HG03045 (cell line): ENCODE measurements around the gene MAP2K7.
"Not testable (repeated sequence)": the region's sequence is repeated elsewhere in the genome, so short reads cannot be mapped to it uniquely, and the experiment has no call there.

Experiments used
- ATAC-seq: cut with Tn5 transposase; IDR thresholded peaks from one replicate; pipeline ENCODE4 v1.9.1; 2021; ENCODE audit warnings: mild to moderate bottlenecking, moderate library complexity; ENCODE audit not compliant: unreplicated experiment

Gene MAP2K7

DNA sequence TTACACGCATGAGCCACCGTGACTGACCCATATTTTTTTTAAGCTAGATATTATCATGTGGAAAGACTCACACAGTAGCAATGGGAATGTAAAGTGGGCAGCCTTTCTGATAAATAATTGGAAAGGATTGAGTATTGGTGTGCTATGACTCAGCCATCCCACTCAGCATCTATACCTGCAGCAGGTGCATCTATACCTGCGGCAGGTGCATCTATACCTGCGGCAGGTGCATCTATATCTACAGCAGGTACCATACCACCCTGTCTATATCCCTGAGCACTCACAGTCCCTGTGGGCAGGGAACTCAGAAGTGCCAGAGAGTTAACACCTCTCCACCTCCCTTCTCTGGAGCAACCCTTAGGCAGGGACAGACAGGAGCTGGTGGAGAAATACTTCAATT lies 20.6 kb upstream of the MAP2K7 start:
- no peak for ATAC-seq

DNA sequence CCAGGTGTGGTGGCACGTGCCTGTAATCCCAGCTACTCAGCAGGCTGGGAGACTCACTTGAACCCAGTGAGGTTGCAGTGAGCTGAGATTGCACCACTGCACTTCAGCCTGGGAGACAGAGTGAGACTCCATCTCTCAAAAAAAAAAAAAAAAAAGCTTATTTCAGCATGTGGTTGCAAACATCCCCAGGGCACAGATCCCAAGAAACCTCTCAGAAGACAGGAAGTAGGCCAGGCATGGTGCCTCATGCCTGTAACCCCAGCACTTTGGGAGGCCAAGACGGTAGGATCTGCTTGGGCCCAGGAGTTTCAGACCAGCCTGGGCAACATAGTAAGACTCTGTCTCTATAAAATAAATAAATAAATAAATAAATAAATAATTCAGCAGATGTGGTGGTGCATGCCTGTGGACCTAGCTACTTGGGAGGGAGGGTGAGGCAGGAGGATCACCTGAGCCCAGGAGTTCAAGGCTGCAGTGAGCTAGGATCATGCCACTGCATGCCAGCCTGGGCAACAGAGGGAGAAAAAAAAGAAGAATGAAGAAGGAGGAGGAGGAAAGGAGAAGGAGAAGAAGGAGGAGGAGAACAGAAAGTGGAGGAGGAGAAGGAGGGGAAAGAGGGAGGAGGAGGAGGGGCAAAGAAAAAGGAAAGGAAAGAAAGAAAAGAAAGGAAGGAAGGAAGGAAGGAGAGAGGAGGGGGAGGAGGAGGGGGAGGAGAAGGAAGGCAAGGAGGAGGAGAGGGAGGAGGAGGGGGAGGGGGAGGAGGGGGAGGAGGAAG lies 19.7 kb upstream of the MAP2K7 start:
- no peak for ATAC-seq

DNA sequence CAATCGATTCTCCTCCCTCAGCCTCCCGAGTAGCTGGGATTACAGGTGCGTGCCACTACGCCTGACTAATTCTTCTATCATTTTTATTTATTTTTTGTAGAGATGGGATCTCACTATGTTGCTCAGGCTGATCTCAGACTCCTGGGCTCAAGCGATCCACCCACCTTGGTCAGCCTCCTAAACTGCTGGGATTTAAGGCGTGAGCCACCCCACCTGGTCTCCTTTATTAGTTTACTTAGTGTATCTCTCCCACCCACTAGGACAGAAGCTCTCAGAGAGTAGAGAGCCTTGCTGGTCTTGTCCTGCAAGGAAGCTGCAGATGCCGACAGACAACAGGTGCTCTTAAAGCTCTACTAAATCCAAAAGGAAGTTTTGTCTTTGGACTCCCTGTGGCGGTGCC lies 17.9 kb upstream of the MAP2K7 start:
- no peak for ATAC-seq

DNA sequence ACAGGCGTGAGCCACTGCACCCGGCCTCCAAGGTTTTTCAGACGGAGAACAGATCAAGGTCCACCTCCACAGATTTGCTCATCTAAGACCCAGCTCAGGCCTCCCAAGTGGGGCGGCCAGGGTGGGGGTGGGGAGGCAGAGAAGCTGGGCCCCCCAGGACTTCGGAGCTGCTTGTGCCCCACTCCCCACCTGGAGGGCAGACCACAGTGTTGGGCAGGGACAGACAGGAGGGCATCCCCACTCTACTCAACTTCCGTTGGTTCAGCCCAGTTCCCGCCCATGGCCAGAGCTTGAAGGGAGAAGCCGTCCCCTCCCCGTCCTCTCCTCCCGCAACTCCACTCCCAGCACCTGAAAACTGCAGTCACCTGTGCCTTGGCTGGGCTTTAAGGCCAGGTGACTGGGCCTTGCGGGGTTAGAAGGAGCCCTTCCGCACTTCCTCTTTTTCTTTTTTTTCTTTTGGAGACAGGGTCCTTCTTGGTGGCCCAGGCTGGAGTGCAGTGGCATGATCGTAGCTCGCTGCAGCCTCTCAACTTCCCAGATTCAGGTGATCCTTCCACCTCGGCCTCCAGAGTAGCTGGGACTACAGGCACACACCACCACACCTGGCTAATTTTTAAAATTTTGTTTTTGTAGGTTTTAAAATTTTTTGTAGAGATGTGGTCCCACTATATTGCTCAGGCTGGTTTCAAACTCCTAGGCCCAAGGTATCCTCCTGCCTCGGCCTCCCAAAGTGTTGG lies 16.1 kb upstream of the MAP2K7 start:
- no peak for ATAC-seq

DNA sequence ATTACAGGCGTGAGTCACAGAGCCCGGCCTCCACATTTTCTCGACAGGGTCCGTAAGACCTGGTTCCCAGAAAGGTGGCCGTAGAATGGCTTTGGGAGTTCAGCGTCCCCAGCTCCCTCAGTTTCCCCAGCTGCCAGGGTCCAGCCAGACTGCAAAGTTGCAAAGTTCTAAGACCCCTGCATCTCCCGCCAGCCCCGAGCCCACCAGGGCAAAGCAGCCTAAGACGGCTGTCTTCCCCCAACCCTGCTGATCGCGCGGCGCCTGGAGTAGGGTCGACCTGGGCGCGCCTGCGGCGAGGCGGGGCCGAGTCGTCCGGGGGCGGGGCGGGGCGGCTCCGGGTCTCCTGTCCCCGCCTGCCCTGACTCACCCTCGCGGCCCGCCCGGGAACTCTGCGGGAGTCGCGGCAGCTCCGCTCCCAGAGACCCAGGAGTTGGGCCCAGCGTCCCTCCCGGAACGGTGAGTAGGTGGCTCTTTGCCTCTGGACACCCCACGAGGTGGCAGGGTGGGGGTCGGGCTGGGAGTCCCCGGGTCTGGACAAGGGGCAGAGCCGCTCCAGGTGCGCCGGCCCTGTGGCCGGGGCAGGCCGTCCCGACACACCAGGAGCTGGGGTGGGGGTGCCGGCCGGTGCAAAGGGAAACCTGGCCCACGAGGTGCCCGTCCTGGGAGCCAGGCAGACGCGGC lies 15.4 kb upstream of the MAP2K7 start, which contains the start of gene LRRC8E:
Gene LRRC8E, plus strand, starts transcription at position 366 of the 681 bp plus-strand sequence. CDS start 7,094 bp downstream, outside the sequence.
- no peak for ATAC-seq

DNA sequence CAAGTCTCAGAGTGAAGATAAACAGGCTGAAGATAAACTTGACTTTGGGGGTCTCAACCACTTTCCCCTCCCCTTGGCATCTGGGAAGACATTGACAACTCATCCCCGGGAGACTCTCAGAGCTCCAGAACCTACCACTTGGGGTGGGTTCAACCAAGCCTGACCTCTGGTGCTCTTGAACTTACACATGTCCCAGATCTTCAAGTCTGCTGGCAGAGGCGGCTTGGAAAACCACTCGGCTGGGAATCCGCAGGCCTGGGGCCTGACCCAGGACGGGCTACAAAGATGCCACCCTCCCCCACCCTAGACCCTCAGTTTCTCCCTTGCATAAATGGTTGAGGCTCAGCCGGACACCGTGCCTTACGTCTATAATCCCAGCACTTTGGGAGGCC lies 14.9 kb upstream of the MAP2K7 start:
- ATAC-seq = no peak

DNA sequence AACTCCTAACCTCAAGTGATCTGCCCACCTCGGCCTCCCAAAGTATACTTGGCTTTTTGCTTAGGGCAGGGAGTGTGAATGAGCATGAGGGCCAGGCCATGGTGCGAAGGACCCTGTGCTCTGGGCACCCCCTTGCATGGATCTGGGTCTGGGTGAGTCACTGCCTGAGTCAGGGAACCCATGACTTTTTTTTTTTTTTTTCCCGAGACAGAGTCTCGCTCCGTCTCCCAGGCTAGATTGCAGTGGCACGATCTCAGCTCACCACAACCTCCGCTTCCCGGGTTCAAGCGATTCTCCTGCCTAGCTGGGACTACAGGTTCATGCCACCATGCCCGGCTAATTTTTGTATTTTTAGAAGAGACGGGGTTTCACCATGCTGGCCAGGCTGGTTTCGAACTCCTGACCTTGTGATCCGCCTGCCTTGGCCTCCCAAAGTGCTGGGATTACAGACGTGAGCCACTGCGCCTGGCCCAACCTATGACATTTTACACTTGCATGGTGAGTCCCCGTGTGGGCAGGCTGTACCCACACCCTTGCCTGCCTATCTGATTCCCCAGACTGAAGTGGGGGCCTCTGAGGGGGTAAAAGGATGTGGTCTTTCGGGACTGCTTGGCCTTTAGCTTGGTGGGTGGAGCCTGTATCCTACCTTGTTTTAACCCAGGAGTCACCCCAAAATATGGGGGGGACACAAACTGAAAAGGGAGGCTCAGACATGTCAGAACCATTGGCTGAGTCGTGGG lies 10.1 kb upstream of the MAP2K7 start:
- not testable (repeated sequence) for ATAC-seq

DNA sequence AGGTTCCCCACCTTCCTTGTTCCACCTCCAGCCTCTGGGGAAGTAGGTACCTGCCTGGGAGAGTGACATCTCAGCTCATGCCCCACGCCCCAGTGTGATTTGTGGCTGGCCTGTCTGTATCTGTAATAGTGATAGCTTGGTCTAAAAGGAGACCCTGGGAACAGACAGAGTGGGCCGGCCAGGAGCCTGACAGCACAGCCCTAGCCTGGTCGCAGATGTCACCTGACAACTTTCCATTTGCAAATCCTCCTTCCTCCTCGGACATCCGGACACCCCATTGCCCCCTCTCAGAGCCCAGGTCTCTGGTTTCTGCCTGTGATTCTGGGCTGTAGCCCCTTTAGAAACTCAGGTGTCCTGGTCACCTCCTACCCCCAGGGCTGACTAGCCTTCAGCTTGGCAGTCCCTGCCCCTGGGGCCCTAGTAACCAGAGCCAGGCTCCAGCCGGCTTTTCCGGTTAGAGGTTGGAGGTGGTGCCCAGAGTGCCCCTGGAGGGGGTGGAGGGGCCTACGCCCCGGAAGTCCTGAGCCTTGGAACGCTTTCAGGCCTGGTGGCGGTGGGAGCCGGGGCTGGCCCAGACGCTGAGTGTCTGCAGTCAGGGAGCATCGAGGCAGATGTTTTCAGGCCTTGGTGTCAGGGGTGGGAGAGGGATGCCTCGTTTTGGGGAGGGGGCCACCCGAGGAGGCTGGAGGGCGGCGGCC lies 8.9 kb upstream of the MAP2K7 start:
- no peak for ATAC-seq

DNA sequence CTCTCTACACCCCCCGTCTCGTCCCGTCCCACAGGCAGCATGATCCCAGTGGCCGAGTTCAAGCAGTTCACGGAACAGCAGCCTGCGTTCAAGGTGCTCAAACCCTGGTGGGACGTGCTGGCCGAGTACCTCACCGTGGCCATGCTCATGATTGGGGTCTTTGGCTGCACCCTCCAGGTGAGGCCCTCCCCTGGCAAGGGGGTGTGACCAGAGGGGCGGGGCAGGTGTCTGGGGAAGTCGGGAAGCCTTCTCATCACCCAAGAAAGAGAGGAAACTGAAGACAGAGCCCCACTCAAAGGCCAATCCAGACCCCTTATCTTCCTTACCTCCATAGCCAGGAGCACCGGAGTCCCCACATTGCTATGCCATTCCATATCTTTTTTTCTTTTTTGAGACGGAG lies 8.1 kb upstream of the MAP2K7 start:
- no peak for ATAC-seq

DNA sequence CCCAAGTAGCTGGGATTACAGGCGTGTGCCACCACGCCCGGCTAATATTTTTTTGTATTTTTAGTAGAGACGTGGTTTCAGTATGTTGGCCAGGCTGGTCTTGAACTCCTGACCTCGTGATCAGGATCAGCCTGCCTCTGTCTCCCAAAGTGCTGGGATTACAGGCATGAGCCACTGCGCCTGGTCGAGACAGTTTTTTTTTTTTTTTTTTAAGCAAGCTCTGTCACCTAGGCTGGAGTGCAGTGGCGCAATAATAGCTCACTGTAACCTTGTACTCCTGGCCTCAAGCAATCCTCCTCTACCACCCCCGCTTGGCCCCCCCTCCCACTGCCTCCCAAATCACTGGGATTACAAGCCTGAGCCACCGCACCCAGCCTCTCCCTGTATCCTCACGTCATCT lies 6.4 kb upstream of the MAP2K7 start:
- ATAC-seq = no peak

DNA sequence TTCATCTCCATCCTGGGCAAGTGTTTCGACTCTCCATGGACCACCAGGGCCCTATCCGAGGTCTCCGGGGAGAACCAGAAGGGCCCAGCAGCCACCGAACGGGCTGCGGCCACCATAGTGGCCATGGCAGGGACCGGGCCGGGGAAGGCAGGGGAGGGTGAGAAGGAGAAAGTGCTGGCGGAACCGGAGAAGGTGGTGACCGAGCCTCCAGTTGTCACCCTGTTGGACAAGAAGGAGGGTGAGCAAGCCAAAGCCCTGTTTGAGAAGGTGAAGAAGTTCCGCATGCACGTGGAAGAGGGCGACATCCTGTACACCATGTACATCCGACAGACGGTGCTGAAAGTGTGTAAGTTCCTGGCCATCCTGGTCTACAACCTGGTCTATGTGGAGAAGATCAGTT lies 4.7 kb upstream of the MAP2K7 start:
- no peak for ATAC-seq

DNA sequence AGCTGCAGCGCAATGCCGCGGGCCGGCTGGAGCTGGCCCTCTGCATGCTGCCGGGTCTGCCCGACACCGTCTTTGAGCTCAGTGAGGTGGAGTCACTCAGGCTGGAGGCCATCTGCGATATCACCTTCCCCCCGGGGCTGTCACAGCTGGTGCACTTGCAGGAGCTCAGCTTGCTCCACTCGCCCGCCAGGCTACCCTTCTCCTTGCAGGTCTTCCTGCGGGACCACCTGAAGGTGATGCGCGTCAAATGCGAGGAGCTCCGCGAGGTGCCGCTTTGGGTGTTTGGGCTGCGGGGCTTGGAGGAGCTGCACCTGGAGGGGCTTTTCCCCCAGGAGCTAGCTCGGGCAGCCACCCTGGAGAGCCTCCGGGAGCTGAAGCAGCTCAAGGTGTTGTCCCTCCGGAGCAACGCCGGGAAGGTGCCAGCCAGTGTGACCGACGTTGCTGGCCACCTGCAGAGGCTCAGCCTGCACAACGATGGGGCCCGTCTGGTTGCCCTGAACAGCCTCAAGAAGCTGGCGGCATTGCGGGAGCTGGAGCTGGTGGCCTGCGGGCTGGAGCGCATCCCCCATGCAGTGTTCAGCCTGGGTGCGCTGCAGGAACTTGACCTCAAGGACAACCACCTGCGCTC lies 3.8 kb upstream of the MAP2K7 start:
- no peak for ATAC-seq

DNA sequence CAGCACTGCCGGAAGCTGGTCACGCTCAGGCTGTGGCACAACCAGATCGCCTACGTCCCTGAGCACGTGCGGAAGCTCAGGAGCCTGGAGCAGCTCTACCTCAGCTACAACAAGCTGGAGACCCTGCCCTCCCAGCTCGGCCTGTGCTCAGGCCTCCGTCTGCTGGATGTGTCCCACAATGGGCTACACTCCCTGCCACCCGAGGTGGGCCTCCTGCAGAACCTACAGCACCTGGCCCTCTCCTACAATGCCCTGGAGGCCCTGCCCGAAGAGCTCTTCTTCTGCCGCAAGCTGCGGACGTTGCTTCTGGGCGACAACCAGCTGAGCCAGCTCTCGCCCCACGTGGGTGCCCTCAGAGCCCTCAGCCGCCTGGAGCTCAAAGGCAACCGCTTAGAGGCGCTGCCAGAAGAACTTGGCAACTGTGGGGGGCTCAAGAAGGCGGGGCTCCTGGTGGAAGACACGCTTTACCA lies 3.2 kb upstream of the MAP2K7 start:
- no peak for ATAC-seq

DNA sequence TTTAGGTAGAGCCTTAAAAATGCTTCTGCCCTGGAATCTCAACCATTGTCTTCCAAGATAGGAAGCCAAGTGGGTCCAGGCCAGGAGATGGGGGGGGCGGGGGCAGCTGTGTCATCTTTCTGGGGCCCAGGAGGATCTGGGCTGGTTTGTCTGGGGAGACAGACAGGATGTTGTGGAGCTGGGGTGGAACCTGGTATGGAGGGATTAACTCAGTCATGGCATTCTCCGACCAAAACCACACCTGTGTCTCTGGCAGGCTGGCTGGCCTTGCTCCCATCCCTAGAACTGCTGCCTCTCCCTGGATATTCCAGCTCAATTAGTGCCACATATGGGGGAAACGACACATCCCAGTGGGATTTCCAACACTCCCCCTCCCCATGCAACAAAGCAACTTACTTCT lies 2.7 kb upstream of the MAP2K7 start:
- ATAC-seq = no peak

DNA sequence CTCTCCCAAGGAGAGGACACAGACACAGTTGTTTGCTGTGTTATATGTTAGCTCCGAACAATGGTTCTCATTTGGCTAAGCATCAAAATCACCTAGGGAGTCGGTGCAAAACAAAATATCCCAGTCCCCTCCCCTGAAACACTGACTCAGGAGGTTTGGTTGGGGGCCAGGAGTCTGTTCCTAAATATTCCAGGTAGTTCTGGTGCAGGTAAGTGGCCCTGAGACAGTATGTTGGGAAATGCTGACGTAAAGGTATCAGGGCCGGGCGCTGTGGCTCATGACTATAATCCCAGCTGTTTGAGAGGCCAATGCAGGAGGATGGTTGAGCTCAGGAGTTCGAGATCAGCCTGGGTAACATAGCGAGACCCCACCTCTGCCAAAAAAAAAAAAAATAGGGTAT lies 2.3 kb upstream of the MAP2K7 start:
- ATAC-seq = no peak

DNA sequence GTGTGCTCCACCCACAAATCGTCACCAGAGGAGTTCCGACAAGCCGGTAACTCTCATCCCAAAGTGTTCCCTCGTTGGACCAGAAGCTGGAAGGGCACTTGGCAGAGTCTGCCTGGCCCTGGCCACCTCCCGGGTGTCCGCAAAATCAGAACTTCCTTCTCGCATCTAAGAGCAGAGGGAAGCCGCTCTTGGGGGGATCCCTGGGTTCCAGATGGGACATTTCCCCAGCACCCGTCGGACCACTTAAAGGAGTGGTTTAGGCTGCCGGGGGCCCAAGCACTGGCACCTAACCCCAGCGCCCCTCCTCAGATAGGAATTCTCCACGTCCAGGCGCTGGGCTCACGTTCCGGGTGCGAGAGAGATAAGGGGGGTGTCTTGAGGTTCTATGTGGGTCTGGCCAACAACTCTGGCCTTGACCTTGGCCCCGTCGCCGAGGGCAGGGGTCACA lies 857 bp upstream of the MAP2K7 start:
- ATAC-seq = no peak

DNA sequence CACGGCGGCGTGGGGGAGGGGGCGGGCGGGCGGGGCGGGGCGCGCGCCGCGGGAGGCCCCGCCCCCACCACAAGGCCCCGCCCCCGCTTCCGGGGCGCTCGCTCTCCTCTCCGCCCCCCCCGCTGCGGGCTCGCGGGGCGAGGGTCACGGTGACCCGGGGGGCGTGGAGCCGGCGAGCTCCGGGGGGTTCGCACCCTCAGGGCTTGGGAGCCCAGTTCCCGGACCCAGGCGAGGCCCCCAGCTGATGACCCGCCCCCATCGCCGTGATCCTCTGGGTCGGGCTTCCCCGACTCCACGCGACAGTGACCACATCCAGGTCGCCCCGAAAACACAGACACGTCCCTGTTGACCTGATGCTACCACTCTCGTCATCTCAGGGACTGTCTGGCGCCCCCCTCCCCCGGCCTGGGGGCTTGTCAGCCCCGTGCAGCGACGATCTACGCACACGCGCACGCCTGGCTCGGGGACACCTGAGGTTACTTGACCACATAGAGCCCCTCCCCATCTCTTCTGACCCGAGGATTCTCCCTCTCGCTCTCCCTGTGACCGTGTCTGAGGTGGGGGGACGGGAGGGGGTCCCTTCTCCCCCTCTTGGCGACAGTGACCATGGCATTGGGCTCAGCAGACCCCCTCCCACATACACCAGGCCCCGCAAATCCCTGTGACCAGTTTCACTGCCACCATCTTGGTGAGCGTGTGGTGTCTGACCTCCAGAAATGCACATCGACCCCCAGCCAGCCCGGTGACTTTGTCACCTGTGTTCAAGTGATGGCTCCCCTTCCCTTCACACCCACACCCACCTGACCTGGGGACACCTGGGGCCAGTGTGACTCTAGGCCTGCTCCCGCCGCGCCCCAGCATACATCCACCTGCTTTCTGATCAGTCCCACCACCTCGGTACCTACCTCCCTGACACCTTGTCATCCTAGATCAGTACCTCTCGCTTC lies 670 bp downstream of the MAP2K7 start:
- ATAC-seq = peak; percentile 30

DNA sequence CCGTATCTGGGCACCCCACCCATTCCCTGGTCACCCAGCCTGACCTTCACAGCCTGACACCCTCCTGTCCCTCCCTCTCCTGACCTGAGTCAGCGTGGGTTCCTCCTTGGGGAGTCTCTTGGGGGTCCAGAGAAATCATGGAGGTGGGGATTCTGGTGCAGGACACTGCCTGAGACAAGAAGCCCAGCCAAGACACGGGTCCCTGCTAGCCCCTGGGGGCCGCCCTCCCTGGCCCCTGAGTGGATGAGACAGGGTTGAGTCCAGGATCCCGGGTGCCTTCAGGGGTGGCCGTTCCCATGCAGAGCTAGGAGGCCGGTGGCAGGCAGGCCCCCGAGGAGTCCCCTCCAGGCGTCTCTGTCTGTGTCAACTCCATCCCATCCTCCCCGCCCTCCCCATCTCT lies 1.6 kb downstream of the MAP2K7 start:
- no peak for ATAC-seq

DNA sequence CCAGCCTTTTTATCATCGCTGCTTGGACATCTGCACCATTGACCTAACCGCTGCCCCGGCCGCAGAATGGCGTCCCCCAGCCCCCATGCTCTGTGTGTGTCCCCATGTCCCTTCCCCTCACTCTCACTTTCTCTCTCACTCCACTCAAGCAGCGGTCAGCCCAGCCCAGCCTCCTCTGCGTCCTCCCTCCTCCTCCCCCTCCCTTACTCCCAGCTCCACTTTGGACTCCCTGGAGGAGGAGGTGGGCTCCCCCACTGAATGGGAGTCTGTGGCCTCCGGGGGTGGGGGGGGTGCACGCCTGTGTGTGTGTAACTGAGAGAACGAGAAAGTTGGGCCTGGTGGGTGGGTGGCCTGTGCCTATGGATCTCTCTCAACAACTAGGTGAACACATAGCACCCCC lies 2.2 kb downstream of the MAP2K7 start:
- no peak for ATAC-seq
